ENCODE data around the gene CRK.

DNA sequence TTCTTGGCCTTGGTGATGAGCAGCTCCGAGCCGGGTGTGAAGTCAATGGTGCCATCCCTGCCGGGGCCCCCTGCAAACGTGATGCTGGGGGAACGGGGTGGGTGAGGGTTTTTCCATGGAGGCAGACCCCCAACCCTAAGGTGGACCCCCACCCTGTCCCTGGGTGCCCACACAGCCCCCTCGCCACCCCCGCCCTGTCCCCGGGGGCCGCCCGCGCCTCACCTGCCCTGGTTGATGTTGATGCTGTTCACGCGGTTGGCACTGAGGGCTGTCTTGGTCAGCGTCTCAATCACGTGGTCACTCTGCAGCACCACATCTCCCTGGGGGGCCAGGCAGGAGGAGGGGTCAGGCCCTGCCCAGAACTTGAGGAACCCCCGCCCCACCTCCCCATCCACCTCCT lies 11.2 kb upstream of the CRK start:
- TF ChIP-seq, protein P1, sequence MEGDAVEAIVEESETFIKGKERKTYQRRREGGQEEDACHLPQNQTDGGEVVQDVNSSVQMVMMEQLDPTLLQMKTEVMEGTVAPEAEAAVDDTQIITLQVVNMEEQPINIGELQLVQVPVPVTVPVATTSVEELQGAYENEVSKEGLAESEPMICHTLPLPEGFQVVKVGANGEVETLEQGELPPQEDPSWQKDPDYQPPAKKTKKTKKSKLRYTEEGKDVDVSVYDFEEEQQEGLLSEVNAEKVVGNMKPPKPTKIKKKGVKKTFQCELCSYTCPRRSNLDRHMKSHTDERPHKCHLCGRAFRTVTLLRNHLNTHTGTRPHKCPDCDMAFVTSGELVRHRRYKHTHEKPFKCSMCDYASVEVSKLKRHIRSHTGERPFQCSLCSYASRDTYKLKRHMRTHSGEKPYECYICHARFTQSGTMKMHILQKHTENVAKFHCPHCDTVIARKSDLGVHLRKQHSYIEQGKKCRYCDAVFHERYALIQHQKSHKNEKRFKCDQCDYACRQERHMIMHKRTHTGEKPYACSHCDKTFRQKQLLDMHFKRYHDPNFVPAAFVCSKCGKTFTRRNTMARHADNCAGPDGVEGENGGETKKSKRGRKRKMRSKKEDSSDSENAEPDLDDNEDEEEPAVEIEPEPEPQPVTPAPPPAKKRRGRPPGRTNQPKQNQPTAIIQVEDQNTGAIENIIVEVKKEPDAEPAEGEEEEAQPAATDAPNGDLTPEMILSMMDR (conservative IDR thresholded peaks at IDR 0.05; ENCODE audit: low read depth, low read length): no peak
- no peak for TF ChIP-seq EZH2 (IDR thresholded peaks at IDR 0.05; ENCODE audit: low read length, unreplicated experiment)

All from PC-3 (cell line).